Endothelial cell of umbilical vein (primary cell): Measurements from ENCODE around the gene NEMF. TPM values are rescaled to one million over a fixed set of nuclear protein-coding genes. Genes with fewer than 3 reads are reported as not detected.

Source experiments
- BruUV-seq: library from RNA; stranded (reverse); fragments of 400-500 nt; replicated peaks from 2 replicates; lab custom pipeline; 2021; lab: Mats Ljungman, UMichigan
- CTCF ChIA-PET: fragments of 300-600, 350-600 bp; sonication (Branson Sonifier 250); formaldehyde crosslinking; loops from one replicate; lab custom pipeline; 2021; ENCODE audit warnings: antibody characterized with exemption, inconsistent platforms; lab: Charles Lee
- POLR2A ChIA-PET: fragments of 300-600, 350-600 bp; sonication (Branson Sonifier 250); formaldehyde crosslinking; loops from one replicate; lab custom pipeline; 2021; ENCODE audit warnings: antibody characterized with exemption, inconsistent platforms; lab: Charles Lee
- DNase-seq: peaks from one replicate; pipeline ENCODE4 v3.0.0-alpha.2; 2011; ENCODE audit warnings: low read depth, low spot score
- FAIRE-seq: peaks from 2 replicates; lab custom pipeline; 2011; peaks lifted over from hg19 to GRCh38; lab: Jason Lieb, UNC
- H2AFZ ChIP-seq: 2 replicates; pipeline ENCODE4 v1.6.0; 2012; ENCODE audit warnings: low read depth, low read length, control low read depth, inconsistent platforms
- H3K27ac ChIP-seq: 2 replicates; pipeline ENCODE4 v1.5.1; 2011; ENCODE audit warnings: low read depth, mild to moderate bottlenecking, control low read depth, low read length, moderate library complexity; ENCODE audit not compliant: insufficient read depth
- H3K27me3 ChIP-seq, 2 experiments: 2 replicates each; pipeline versions ENCODE4 v1.6.0 to v1.6.1; 2011; ENCODE audit warnings: low read length in 2 of 2, mixed read lengths in 1 of 2; ENCODE audit not compliant: control insufficient read depth in 2 of 2, insufficient read depth in 2 of 2
- H3K36me3 ChIP-seq, 2 experiments: 2 replicates in 1 of 2; 3 replicates in 1 of 2; pipeline ENCODE4 v1.5.1; 2011; ENCODE audit warnings: low read length in 2 of 2, mild to moderate bottlenecking in 1 of 2, moderate library complexity in 1 of 2; ENCODE audit not compliant: control insufficient read depth in 2 of 2, insufficient read depth in 2 of 2; ENCODE audit errors: extremely low read depth in 1 of 2
- H3K4me1 ChIP-seq: 3 replicates; pipeline ENCODE4 v1.5.1; 2011; ENCODE audit warnings: mild to moderate bottlenecking, low read length; ENCODE audit not compliant: control insufficient read depth, insufficient read depth; ENCODE audit errors: extremely low read depth
- H3K4me2 ChIP-seq: 2 replicates; pipeline ENCODE4 v1.6.1; 2011; ENCODE audit warnings: low read length, control low read depth, mixed read lengths; ENCODE audit not compliant: insufficient read depth
- H3K4me3 ChIP-seq, 3 experiments: fragments of 200-600 bp in 1 of 3; sonication (generic), shearing (Covaris generic) in 1 of 3; replicated peaks in 1 of 3; 2 replicates each; pipeline ENCODE4 v1.5.1; 2011 to 2016; ENCODE audit warnings: control low read depth in 3 of 3, low read length in 3 of 3, mild to moderate bottlenecking in 2 of 3, inconsistent platforms in 1 of 3, low read depth in 1 of 3, moderate library complexity in 1 of 3; ENCODE audit not compliant: insufficient read depth in 1 of 3
- H3K79me2 ChIP-seq: 2 replicates; pipeline ENCODE4 v1.6.0; 2012; ENCODE audit warnings: low read length, inconsistent platforms; ENCODE audit not compliant: control insufficient read depth, insufficient read depth
- H3K9ac ChIP-seq: replicated peaks from 2 replicates; pipeline ENCODE3; 2011; ENCODE audit warnings: low read length, control low read depth; ENCODE audit not compliant: insufficient read depth; ENCODE audit errors: extremely low read depth
- H3K9me1 ChIP-seq: replicated peaks from 3 replicates; pipeline ENCODE4 v1.6.0; 2011; ENCODE audit warnings: mild to moderate bottlenecking, low read length; ENCODE audit not compliant: control insufficient read depth, insufficient read depth; ENCODE audit errors: extremely low read depth
- H3K9me3 ChIP-seq: replicated peaks from 2 replicates; pipeline ENCODE4 v1.5.1; 2012; ENCODE audit warnings: low read length, inconsistent platforms; ENCODE audit not compliant: control insufficient read depth, insufficient read depth
- H4K20me1 ChIP-seq: replicated peaks from 2 replicates; pipeline ENCODE3; 2011; ENCODE audit warnings: mild to moderate bottlenecking, low read length; ENCODE audit not compliant: control insufficient read depth, insufficient read depth; ENCODE audit errors: extremely low read depth
- EZH2 ChIP-seq: IDR thresholded peaks from 2 replicates; pipeline ENCODE4 v1.6.1; 2012; ENCODE audit warnings: borderline replicate concordance, low read depth, mild to moderate bottlenecking, moderate library complexity, low read length, inconsistent platforms; ENCODE audit not compliant: severe bottlenecking
- FOS ChIP-seq: IDR thresholded peaks from 2 replicates; pipeline ENCODE4 v1.6.1; 2011; ENCODE audit warnings: mild to moderate bottlenecking, low read length, moderate library complexity, borderline replicate concordance; ENCODE audit not compliant: insufficient read depth
- JUN ChIP-seq: IDR thresholded peaks from 2 replicates; pipeline ENCODE4 v1.6.1; 2011; ENCODE audit warnings: borderline replicate concordance, low read depth; ENCODE audit not compliant: insufficient read length, insufficient read depth
- MAX ChIP-seq: IDR thresholded peaks from 2 replicates; pipeline ENCODE4 v1.6.1; 2011; ENCODE audit not compliant: insufficient read depth, insufficient read length
- POLR2AphosphoS5 ChIP-seq: IDR thresholded peaks from 2 replicates; pipeline ENCODE4 v1.6.1; 2012; ENCODE audit warnings: low read depth, mild to moderate bottlenecking, control low read depth, low read length, moderate library complexity; ENCODE audit not compliant: insufficient read depth
- dilution Hi-C: fragments of 300-500 bp; cut with MboI; formaldehyde crosslinking; loops from one replicate; pipeline ENCODE4 v1.15.0; 2019; ENCODE audit warnings: low sequenced_read_pairs; ENCODE audit not compliant: extremely low pct_ligation_motif_present
- intact Hi-C: fragments of 100-400 bp; cut with micrococcal nuclease; formaldehyde crosslinking; loops from one replicate; pipeline ENCODE4 v1.10.0; 2022
- polyA plus RNA-seq, 4 experiments: library from polyadenylated mRNA; depleted of rRNA in 3 of 4; stranded (reverse) in 3 of 4; unstranded in 1 of 4; fragments of >200 nt; gene quantifications; 2 replicates each; pipeline versions ENCODE4 v1.2.1 to v1.2.3, GENCODE V29; 2011 to 2012; ENCODE audit warnings: missing spikeins in 1 of 4
- total RNA-seq: library from RNA; stranded (reverse); gene quantifications from 2 replicates; pipeline ENCODE4 v1.2.3, GENCODE V29; 2021
- TF ChIP-seq, protein P1 (sequence below), 2 donors: IDR thresholded peaks; 1 replicate in 1 of 2; 2 replicates in 1 of 2; pipeline ENCODE4 v1.5.1; 2011; ENCODE audit warnings: low read length in 2 of 2, mild to moderate bottlenecking in 2 of 2, moderate library complexity in 2 of 2, control low read depth in 1 of 2, inconsistent platforms in 1 of 2, low read depth in 1 of 2; ENCODE audit not compliant: insufficient read depth in 1 of 2; ENCODE audit errors: extremely low read depth in 1 of 2

Gene NEMF
- total and polyA plus RNA-seq, 2 donors (not counting 3 experiments of a cell fraction or from before 2014, with no cell fraction given): 12.2 to 71.4 TPM

DNA sequence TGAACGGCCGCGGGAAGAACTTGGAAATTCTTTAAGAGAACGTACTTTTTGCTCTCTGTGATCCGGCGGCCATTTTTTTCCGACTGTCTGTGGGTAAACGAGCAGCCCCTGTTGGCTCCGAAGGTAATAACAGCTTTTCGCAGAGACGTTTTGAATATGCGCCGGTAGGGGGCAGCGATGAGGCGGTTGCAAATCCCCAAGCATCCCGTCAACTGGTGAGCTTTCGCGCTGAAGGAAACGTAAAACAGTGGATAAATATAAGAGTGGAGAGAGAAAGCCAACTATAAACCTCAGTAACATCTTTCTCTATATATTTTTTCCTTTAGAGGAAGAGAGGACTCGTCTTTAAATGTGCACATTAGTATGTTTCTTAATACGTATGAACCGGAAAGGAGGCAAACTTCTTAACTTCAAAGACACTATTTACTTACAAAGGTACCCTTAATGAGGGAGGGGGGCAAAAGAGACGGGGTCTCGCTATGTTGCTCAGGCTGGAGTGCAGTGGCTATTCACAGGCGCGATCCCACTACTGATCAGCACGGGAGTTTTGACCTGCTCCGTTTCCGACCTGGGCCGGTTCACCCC is 9.6 kb upstream of the NEMF start:
- H3K79me2 ChIP-seq: no peaks in the 10 kb centered on the region
- H2AFZ ChIP-seq: peak overlapping the region; percentile 98
- peak overlapping the region; percentile 94 for H3K9ac ChIP-seq
- H3K4me1 ChIP-seq: peaks cover 15% of the 10 kb centered on the region
- no TSS peak for BruUV-seq
- DNase-seq (peak; percentile 93), FAIRE-seq (peak; percentile 82)
- H4K20me1 ChIP-seq: no peaks in the 10 kb centered on the region
- H3K4me2 ChIP-seq: peak overlapping the region; percentile 96
- dilution Hi-C loops (loop anchor here (10.0 kb wide), 1 partner anchor 243 kb away; no protein-coding TSS in a partner anchor), intact Hi-C loops (loop anchor here (1.0 to 2.0 kb wide), 3 partner anchors 9 to 671 kb away; partner anchors contain the start of genes MAP4K5 and SOS2)
- no peaks in the 10 kb centered on the region for H3K36me3 ChIP-seq
- H3K27ac ChIP-seq: peak overlapping the region; percentile 77
- no peak for TF ChIP-seq JUN
- TF ChIP-seq FOS: no peak
- no peak for TF ChIP-seq MAX
- TF ChIP-seq, protein P1, sequence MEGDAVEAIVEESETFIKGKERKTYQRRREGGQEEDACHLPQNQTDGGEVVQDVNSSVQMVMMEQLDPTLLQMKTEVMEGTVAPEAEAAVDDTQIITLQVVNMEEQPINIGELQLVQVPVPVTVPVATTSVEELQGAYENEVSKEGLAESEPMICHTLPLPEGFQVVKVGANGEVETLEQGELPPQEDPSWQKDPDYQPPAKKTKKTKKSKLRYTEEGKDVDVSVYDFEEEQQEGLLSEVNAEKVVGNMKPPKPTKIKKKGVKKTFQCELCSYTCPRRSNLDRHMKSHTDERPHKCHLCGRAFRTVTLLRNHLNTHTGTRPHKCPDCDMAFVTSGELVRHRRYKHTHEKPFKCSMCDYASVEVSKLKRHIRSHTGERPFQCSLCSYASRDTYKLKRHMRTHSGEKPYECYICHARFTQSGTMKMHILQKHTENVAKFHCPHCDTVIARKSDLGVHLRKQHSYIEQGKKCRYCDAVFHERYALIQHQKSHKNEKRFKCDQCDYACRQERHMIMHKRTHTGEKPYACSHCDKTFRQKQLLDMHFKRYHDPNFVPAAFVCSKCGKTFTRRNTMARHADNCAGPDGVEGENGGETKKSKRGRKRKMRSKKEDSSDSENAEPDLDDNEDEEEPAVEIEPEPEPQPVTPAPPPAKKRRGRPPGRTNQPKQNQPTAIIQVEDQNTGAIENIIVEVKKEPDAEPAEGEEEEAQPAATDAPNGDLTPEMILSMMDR (IDR thresholded peaks at IDR 0.05; ENCODE audit: extremely low read depth in 1 of 2, insufficient read depth in 1 of 2, low read depth in 1 of 2, low read length in 2 of 2): peak; percentile 100
- no peak for TF ChIP-seq EZH2
- TF ChIP-seq POLR2AphosphoS5: no peak
- H3K9me3 ChIP-seq: no peaks in the 10 kb centered on the region
- CTCF ChIA-PET: interaction anchor here (0.6 to 11.0 kb wide), 44 partner anchors 9 to 744 kb away, joined by 3 to 242 read pairs (median 5); partner anchors contain the start of genes ARF6, ATL1, DNAAF2 and KLHDC2
- POLR2A ChIA-PET: interaction anchor here (0.6 to 2.3 kb wide), 5 partner anchors 8 to 250 kb away, joined by 3 to 9 read pairs (median 5); partner anchors contain the start of genes KLHDC2 and NEMF
- no peaks in the 10 kb centered on the region for H3K9me1 ChIP-seq
- no peaks in the 10 kb centered on the region for H3K27me3 ChIP-seq
- H3K4me3 ChIP-seq: peak overlapping the region; percentile 59 to 91 (median 73)
